ENCODE data around the gene TECTA.

DNA sequence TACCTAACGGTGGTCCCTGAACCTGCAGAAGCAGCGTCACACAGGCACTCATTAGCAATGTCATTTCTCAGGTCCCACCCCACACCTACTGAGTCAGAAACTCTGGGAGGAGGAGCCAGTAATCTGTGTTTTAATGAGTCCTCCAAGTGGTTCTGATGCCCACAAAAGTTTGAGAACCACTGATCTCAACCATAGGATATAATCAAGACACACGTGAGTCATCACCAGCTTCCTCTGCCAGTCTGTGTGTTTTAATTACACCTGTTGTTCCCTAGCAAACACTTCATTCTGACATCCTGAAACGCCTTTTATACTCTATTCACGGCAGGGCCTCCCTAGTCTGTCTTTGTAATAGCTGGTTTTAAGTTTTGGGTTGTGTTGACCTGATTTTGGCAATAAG is 5.8 kb downstream of the TECTA start:
- TF ChIP-seq, protein P1, sequence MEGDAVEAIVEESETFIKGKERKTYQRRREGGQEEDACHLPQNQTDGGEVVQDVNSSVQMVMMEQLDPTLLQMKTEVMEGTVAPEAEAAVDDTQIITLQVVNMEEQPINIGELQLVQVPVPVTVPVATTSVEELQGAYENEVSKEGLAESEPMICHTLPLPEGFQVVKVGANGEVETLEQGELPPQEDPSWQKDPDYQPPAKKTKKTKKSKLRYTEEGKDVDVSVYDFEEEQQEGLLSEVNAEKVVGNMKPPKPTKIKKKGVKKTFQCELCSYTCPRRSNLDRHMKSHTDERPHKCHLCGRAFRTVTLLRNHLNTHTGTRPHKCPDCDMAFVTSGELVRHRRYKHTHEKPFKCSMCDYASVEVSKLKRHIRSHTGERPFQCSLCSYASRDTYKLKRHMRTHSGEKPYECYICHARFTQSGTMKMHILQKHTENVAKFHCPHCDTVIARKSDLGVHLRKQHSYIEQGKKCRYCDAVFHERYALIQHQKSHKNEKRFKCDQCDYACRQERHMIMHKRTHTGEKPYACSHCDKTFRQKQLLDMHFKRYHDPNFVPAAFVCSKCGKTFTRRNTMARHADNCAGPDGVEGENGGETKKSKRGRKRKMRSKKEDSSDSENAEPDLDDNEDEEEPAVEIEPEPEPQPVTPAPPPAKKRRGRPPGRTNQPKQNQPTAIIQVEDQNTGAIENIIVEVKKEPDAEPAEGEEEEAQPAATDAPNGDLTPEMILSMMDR (IDR thresholded peaks at IDR 0.05) = no peak
- TF ChIP-seq POLR2A (IDR thresholded peaks at IDR 0.05) = no peak
